AG10803 (cell line): Measurements from ENCODE around the gene INKA2.
A peak's percentile ranks its signal among the peaks of the same experiment; 100 is the strongest.

Experiments used
- DNase-seq: peaks from one replicate; pipeline ENCODE4 v3.0.0; 2010; ENCODE audit warnings: low read depth
- H3K4me3 ChIP-seq: 2 replicates; pipeline ENCODE4 v1.5.1; 2011; ENCODE audit warnings: mild to moderate bottlenecking, low read length, control low read depth
- TF ChIP-seq, protein P1 (sequence below): conservative IDR thresholded peaks from 2 replicates; pipeline ENCODE4 v1.5.1; 2011; ENCODE audit warnings: mild to moderate bottlenecking, low read length, control low read depth, inconsistent platforms

The INKA2 gene

DNA sequence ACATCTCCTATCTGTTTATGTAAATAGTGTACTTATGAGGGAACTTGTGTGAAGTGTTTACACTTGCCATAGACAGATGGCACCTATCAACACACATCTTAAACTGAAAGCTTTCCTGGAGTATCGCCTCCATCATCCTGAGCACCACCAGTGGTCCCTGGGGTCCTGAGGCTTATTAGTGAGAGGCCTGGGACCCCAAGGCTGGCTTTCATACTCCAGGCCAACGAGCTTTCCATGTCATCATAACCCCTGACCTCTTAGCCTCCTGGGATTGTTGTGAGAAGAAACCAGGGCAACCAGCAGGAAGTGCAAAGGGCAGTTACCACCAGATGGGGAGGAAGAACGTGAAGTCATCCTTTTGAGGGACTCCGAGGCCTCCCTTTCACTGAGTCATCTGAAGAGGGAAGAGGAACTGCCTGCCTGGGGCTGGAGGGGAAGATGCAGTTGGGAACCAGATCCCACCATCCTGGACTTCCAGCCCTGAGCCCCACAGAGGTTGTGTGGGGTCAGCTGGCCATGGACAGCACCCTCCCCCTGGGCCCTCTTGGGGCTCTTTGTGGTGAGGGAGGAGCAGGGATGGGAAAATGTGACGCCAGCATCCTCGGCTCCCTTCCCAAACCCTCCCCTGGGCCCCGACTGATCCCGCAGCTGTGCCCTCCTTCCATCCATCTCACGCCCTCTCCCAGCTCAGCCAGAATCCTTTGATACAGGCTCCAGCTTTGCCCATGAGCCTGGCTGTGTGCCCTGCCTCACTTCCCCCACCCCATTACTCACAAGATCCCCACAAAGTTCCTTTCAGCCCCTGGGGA is 5.8 kb downstream of the INKA2 start:
- H3K4me3 ChIP-seq = no peak overlapping the region
- DNase-seq = peak; percentile 78
- TF ChIP-seq, protein P1, sequence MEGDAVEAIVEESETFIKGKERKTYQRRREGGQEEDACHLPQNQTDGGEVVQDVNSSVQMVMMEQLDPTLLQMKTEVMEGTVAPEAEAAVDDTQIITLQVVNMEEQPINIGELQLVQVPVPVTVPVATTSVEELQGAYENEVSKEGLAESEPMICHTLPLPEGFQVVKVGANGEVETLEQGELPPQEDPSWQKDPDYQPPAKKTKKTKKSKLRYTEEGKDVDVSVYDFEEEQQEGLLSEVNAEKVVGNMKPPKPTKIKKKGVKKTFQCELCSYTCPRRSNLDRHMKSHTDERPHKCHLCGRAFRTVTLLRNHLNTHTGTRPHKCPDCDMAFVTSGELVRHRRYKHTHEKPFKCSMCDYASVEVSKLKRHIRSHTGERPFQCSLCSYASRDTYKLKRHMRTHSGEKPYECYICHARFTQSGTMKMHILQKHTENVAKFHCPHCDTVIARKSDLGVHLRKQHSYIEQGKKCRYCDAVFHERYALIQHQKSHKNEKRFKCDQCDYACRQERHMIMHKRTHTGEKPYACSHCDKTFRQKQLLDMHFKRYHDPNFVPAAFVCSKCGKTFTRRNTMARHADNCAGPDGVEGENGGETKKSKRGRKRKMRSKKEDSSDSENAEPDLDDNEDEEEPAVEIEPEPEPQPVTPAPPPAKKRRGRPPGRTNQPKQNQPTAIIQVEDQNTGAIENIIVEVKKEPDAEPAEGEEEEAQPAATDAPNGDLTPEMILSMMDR = no peak

DNA sequence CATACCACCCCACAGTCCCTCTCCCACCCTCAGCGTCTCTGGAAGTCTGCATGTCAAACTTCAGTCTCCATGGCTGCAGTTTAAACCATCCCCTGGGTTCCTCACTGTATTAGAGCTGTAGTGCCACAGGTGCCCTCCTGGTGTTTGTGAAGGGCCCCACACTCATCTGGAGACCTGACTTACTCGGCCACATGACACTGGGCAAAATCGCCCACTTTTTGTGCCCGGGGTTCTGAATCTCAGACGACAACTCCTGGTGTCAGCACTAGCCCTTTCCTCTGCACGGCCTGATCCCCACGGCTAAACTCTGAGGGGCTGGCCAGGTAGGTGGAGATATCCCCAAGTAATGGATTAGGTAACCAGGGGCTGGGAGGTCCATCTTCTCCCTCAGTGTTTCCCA is 6.5 kb downstream of the INKA2 start:
- TF ChIP-seq, protein P1 = no peak
- DNase-seq = no peak

DNA sequence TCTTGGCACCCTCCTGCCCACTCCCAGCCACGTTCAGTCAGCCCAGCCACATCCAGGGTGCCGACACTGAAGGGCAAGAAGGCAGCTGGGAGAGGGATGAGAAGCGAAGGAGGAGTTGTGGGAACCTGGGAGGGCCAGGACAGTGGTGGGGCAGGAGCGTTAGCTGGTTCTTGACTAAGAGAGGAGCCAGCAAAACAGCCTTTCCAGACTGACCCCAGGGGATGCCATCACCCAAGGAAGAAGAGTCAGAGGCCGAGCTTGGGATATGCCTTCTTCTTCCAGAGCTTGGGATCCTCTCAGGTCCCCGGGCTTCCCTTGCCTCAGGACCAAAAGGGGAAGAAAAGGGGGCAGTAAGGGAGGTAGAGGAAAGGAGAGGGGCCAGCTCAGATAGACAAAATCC is 7.2 kb downstream of the INKA2 start:
- no peak overlapping the region for H3K4me3 ChIP-seq
- TF ChIP-seq, protein P1 = no peak
- no peak for DNase-seq

More for the DNA sequence above, 6.5 kb downstream of the INKA2 start:
- H3K4me3 ChIP-seq = no peak overlapping the region

DNA sequence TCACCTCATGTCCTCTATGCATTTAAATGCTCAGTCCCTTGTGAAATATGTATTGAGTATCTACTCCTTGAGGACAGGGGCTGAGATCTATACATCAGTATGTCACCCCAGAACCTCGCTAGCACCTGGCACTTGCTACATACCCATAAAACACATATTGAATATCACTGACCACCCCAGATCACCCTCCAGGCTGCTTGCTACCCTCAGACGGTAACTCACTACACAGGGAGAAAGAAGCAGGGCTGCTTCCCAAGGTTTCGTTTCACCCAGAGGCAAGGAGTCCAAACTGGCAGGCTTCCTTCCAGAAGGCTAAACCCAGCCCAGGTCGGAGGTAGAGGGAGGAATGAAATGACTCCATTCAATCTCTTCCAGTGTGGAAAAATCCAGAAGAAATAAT is 8.5 kb downstream of the INKA2 start:
- TF ChIP-seq, protein P1 = no peak
- no peak for DNase-seq
- no peak overlapping the region for H3K4me3 ChIP-seq

GRCh38 chr1:111729946-111730681 is 9.1 kb downstream of the INKA2 start:
- TF ChIP-seq, protein P1 = no peak
- H3K4me3 ChIP-seq = no peak overlapping the region
- no peak for DNase-seq

DNA sequence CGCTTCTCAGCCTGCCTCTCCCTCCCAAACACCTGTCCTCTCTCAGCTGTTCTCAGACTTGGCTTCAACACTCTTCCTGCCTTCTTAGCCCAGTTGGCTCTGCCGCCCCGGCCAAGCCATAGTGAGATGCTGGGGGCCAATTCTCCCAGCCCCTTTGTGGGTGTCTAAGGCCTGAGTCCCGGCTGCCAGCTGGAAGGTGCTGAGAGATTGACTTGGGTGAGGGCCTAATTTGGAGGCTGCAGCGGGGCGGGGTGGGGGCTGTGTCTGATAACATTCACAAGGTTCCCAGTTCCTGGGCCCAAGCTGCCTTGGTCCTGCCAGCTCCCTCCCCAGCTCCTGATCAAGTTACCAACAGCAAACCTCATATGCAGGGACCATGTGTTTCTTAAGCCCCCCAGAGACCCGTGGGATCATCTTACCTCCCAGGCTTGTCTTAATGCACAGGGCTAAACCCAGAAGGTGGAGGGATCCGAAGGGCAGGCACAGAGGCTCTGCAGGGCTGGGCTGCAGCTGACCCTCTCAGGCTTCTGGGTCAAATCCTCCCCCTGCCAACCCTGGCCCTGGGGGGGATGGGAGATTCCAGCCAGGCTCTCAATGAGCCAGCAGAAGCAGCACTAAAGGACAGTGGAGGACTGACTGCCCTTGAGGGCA is 9.8 kb downstream of the INKA2 start:
- TF ChIP-seq, protein P1 = no peak
- no peak for DNase-seq
- no peak overlapping the region for H3K4me3 ChIP-seq
